ENCODE results near the gene TOR4A.
A peak's percentile ranks its signal among the peaks of the same experiment; 100 is the strongest.
"Not testable (repeated sequence)": the region's sequence is repeated elsewhere in the genome, so short reads cannot be mapped to it uniquely, and the experiment has no call there.

TOR4A gene

DNA sequence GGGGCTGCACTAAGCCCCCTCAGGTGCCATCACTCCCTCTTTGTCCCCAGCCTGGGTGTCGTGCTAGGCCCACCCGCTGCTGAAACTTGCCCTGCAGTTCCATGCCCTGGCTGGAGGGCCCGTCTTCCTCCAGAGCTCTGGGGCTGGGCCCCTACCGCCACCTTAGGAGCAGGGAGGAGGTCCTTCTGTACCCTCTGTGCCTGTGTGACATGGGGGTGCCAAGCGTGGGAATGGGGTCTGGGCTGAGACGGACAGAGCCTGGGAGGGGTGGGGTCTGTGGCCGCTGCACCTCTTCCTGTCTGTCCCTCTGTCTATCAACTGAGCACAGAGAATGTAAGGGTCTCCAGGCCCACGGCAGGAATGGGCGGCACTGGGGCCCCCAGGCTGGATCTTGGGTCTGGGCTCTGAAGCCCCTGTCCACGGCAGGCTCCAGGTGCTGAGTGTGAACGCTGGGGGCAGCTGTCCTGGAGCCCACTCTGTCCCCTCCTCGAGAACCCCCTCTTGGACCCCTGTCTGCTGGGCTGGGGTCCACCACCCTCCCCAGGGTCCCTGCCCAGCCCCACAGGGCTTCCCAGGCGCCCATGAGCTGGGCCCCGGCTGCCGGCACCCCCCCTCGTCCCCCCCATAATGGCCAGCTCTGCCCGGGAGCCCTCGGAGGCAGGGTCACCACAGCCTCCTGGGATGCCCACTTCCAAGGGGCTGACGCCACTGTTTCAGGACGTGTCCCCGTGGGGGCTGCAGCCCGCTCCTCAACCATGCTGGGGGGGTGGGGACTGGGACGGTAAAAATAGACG is 40.4 kb downstream of the TOR4A start:
- peak; percentile 20 for DNase-seq (ENCODE audit: low spot score)

DNA sequence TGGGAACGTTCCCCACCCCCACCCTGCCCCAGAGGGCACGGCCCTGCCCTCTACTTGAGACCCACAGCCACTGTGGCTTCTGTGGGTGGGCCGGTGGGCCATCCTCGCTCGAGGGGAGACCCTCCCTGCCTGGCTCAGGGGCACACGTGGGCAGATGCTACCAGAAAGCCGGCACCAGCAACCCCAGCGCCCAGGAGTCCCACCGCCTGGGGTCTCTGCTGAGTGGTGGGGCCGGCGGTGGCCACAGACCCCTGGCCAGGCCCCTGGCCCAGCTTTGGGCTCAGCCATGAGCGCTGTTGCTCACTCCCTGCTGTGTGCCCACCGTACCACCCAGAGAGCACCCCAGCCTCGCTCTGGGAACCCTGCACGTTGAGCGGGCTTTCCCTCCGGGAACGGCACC is 41.1 kb downstream of the TOR4A start:
- no peak for DNase-seq (ENCODE audit: low spot score)

DNA sequence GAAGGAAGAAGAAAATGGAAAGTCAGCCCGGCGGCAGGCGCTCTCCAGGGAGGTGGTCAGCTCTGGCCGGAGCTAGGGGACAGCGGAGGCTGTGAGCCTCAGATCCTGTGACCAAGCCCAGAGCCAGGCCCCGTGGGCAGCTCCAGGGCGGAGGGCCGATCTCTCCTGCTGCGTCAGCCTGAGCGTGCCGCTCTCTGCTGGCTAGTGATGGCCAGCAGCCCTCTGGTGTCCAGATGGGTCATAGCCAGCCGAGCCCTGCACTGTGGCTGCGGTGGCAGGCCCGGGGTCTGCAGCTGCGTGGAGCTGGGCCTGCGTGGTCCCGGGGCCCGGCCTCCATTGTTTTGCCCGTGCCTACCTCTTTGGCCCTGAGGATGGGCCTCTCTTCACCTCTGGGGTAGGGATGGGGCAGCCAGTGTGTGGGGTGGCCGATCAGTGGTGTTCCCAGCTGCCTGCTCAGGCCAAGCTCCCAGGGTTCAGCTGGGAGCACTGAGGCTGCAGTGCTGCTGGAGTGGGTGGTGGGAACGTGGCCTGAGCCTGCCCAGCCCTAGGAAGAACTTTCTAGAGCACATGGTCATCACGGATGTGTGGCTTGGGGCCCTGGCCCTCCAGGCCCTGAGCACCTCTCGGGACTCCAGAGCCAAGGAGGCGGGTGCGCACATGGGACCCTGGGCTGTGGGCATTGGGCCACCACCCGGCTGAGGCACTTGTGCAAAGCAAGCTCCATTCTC is 41.6 kb downstream of the TOR4A start:
- DNase-seq (ENCODE audit: low spot score): peak; percentile 87

DNA sequence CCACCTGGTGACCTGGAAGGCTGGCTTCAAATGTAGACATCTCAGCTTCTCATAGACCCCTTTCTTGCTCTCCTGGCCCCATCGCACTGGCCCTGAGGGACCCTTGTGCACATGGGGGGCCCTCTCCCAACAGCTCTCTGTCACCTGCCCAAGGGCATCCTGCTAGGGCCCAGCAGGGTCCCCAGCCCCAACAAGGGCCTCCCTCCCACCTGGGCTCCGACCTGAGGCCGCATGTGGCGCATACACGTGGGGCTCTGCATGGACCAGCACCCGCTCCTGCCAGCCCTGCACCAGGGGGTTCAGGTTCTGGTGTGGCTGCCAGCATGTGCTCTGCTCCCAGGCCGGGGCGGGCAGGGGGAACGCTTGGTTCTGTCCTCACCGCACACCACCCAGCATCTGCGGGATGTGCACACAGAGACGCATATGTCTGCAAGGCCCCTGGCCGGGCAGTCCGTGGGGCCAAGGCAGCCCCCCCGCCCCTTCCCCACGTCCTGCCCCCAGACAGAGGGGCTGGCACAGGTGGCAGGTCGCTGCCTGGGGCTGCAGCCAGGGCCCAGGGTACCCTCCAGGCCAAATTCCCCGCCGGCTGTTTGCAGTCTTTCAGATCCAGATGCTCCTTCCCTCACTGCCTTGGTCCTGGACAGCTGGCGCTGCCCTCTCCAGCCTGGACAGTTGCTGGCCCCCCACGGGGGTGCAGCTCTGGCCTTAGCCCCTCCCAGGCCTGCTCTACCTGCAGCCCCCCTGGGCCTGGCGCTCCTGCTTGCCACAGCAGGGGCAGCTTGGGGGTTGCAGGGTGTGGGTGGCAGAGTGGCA is 42.4 kb downstream of the TOR4A start:
- DNase-seq (ENCODE audit: low spot score): no peak

DNA sequence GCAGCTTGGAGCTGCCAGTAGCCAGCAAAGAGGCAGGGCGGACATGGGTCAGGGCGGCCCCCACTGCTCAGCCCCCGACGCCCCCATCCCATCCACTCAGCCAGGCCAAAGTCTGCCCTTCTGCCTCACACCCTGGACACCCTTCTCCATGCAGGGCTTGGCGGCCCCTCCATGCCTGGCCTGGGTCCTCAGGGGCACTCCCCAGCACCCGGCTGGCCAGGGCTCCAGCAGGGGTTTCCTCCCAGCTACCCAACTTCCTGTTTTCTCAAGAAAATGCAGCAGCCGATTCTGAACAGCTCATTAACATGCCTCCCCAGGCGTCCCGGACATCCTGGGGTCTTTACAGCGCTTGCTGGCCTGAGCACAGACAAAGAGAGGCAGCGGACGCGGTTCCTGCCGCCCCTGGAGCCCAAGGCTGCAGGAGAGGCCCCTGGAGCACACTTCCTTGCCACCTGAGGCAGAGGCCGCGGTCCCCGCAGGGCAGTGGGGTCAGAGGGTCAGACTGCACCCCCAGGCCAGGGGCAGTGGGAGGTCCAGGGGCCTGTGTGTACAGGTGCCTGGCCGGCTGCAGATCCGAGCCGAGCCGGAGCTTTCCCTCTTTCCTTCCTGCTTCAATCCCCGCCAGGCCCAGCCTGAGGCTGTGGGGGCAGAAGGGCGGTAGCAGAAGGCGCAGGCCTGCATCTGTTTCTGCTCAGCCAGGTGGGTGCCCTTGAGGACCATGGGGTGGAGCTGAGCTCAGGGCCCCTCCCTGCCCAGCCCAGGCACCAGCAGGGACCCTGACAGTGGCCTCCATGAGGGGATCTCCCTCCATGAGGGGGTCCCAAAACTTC is 43.2 kb downstream of the TOR4A start:
- peak; percentile 12 for DNase-seq (ENCODE audit: low spot score)

DNA sequence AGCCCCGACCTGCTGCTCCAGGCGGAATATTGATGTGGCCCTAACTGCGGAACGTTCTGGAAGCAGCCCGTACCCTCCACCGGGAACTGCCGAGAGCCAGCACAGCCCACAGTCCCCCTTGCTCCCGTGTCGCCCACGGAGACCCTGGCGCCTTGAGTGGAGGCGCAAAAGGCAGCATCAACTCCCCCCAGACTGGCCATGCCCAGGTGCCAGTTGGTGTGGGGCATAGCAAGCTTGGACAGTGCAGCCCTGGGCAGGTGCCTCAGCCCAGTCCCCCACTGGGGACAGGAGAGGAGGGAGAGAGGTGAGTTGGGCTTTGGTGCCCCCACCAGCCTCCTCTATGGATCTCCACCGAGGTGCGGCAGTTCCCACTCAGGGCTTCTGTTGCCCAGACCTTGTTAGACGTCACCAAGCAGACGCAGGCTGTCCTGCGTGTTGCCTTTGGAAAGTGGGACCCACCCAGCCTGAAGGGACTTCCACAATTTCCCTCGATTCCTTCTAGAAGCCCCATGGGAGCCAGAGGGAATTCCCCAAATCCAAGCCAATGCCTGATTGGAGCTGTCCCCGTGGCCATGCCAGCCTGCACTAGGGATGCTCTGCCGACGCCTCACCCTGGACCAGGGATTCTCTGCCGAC is 44.3 kb downstream of the TOR4A start:
- no peak for DNase-seq (ENCODE audit: low spot score)

DNA sequence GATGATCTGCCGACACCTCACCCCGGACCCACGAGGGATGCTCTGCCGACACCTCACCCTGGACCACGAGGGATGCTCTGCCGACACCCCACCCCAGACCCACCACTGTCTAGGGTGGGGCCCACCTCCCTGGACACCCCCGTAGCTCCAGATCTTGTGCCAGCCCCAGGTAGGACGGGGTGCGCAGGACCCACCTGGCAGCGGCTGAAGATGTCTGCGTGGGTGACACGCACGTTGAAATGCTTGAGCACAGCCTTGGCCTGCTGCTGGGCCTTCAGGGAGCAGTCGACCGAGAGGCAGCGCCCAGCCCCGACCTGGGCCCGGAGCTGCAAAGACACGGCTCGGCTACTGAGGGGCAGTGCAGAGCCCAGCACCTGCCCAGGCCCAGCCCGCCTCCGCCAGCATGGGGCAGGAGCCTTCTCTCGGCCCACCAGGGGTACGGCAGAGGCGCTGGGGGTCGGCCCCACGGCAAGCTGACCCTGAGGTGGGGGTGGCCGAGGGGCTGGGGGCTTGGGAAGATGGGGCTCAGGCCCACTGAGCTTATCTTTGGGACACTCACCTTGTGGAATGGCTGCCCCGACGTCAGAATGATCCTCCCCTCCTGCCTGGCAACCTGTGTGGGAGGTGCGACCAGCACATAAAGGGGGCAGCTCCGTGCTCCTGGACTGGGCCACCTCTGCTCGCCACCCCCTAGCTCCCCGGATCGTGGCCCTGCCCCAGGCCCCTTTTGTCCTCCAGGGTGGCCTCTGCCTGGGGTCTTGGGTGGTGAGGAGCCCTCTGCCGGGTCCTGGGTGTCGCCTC is 46.2 kb downstream of the TOR4A start:
- DNase-seq (ENCODE audit: low spot score): no peak

DNA sequence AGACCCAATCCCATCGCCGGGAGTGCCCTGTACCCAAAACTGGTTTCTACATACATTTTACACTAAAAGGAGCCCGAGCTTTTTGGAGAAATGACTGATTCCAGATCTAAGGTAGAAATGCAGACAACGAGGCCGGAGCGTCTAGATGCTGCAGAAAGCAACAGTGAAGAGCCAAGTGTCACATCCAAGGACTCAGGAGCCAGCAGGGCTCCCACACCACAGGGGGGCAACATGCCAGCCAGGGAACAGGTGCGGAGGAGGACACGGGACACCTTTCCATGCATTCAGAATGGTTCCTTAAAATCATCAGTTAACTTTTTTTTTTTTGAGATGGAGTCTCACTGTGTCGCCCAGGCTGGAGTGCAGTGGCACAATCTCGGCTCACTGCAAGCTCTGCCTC is 47.6 kb downstream of the TOR4A start:
- no peak for DNase-seq (ENCODE audit: low spot score)

DNA sequence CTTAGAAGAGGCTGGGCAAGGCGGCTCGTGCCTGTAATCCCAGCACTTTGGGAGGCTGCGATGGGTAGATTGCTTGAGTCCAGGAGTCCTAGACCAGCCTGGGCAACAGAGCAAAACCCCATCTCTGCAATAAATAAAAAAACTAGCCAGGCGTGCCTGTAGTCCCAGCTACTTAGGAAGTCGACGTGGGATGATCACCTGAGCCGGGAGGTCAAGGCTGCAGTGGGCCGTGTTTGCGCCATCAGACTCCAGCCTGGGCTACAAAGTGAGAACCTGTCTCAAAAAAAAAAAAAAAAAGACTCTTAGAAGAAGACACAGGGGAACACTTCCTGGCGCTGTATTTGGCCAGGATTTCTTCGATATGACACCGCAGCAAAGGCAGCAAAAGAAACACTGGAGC is 48.3 kb downstream of the TOR4A start:
- DNase-seq (ENCODE audit: low spot score): no peak

DNA sequence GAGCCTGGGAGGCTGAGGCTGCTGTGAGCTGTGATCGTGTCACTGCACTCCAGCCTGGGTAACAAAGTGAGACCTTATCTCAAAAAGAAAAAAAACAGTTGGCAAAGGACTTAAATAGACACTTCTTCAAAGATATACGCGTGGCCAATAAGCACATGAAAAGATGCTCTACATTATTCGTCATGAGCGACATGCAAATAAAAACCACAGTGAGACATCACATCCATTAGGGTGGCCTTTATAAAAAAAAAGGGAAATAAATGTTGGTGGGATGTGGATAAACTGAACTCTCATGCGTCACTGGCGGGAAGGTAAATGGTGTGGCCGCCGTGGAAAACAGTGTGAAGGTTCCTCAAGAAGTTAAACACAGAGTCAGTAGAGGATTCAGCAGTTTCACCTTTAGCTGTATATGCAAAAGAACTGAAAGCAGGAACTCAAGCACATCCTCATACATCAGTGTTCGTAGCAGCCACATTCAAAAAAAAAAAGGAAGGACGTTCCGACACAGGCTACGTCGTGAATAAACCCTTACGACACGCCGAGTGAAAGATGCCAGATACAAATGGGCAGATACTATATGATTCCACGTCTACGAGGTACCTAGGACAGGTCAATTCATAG is 49.0 kb downstream of the TOR4A start:
- no peak for DNase-seq (ENCODE audit: low spot score)

DNA sequence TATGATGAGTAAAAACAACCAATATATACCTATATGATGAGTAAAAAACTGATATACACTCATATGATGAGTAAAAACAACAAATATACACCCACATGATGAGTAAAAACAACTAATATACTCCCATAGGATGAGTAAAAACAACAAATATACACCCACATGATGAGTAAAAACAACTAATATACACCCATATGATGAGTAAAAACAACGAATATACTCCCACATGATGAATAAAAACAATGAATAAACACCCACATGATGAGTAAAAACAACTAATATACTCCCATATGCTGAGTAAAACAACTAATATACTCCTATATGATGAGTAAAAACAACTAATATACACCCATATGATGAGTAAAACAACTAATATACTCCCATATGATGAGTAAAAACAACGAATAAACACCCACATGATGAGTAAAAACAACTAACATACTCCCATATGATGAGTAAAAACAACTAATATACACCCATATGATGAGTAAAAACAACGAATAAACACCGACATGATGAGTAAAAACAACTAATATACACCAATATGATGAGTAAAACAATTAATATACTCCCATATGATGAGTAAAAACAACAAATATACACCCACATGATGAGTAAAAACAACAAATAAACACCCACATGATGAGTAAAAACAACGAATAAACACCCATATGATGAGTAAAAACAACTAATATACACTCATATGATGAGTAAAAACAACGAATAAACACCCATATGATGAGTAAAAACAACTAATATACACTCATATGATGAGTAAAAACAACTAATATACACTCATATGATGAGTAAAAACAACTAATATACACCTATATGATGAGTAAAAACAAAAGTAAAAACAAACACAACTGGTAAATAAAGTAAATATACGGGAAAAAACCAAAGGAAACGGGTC is 50.4 kb downstream of the TOR4A start:
- DNase-seq (ENCODE audit: low spot score): not testable (repeated sequence)

DNA sequence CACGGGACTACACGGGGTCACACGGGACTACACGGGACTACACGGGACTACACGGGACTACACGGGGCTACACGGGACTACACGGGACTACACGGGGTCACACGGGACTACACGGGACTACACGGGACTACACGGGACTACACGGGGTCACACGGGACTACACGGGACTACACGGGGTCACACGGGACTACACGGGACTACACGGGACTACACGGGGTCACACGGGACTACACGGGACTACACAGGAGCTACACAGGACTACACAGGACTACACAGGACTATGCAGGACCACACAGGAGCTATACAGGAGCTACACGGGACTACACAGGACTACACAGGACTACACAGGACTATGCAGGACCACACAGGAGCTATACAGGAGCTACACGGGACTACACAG is 52.1 kb downstream of the TOR4A start:
- DNase-seq (ENCODE audit: low spot score): not testable (repeated sequence)

DNA sequence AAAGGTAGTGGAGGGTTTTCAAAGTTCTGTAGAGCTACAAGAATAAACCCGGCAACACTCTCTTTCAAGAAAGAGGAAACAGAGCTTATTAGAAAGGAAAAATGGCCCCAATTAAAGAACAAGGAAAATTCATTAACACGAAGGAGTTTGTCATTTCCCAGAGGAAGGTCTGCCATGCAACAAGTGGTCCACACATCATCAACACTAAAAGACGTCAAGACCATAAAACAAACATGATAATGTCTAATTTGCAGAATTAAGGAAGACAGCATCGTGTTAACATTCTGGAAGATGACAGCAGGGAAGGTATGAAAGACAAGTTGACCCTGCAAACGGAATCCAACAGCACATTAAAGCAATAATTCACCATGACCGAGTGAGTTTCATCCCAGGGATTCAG is 53.2 kb downstream of the TOR4A start:
- DNase-seq (ENCODE audit: low spot score): no peak

DNA sequence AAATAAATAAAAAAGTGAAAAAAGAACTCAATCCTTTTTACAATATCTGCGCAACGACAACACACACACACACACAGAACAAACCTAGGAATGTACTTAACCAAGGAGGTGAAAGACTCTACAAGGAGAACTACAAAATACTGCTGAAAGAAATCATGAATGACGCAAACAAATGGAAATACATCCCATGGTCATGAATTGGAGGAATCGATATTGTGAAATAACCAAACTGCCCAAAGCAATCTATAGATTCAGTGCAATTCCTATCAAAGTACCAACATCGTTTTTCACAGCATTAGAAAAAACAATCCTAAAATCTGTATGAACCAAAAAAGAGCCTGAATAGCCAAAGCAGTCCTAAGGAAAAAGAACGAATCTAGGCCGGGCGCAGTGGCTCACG is 54.4 kb downstream of the TOR4A start:
- DNase-seq (ENCODE audit: low spot score): no peak
